Stomach (tissue), 4 donors: ENCODE data around the gene HIPK3.

Experiments used
- CTCF ChIP-seq, 7 experiments: fragments of 450-650 bp in 4 of 7; fragments of 200-600 bp in 3 of 7; sonication (generic) in 3 of 7; IDR thresholded peaks; one replicate each; pipeline ENCODE4 v1.5.1; 2016 to 2019; ENCODE audit warnings: antibody characterized with exemption in 7 of 7, control low read depth in 2 of 7, mild to moderate bottlenecking in 1 of 7
- POLR2A ChIP-seq, 4 donors: fragments of 450-650 bp; IDR thresholded peaks; one replicate each; pipeline ENCODE4 v1.6.1; 2016; ENCODE audit warnings: antibody characterized with exemption in 4 of 4, control low read depth in 2 of 4, mild to moderate bottlenecking in 1 of 4, moderate library complexity in 1 of 4
- POLR2AphosphoS5 ChIP-seq, 3 donors: sonication (generic); formaldehyde crosslinking; IDR thresholded peaks; one replicate each; pipeline ENCODE4 v1.6.1; 2016; ENCODE audit warnings: antibody characterized with exemption in 3 of 3

- TF ChIP-seq CTCF (IDR thresholded peaks at IDR 0.05) = no peak
- no peak for TF ChIP-seq POLR2A (IDR thresholded peaks at IDR 0.05)
- TF ChIP-seq POLR2AphosphoS5 (IDR thresholded peaks at IDR 0.05) = no peak
These were observed 103.5 kb downstream of the HIPK3 start for GRCh38 chr11:33360642-33361041.
